Daoy (cell line): ENCODE data around the gene STX16. TPM values are rescaled to one million over a fixed set of nuclear protein-coding genes. Genes with fewer than 3 reads are reported as not detected.

Experiments
- DNase-seq: peaks from one replicate; pipeline ENCODE4 v3.0.0-alpha.2; 2015; ENCODE audit warnings: low read depth
- total RNA-seq: library from RNA; depleted of rRNA; stranded (reverse); fragments of >200 nt; shearing (Covaris generic); gene quantifications from 2 replicates; pipeline ENCODE4 v1.2.3, GENCODE V29; 2014

STX16 gene
- total RNA-seq, 1 experiment from 2014 or later = 12.1 TPM

- DNase-seq = no peak
Measured at GRCh38 chr20:58709703-58710039, 58.6 kb downstream of the STX16 start.

GRCh38 chr20:58710481-58711265 is 59.6 kb downstream of the STX16 start:
- no peak for DNase-seq

DNA sequence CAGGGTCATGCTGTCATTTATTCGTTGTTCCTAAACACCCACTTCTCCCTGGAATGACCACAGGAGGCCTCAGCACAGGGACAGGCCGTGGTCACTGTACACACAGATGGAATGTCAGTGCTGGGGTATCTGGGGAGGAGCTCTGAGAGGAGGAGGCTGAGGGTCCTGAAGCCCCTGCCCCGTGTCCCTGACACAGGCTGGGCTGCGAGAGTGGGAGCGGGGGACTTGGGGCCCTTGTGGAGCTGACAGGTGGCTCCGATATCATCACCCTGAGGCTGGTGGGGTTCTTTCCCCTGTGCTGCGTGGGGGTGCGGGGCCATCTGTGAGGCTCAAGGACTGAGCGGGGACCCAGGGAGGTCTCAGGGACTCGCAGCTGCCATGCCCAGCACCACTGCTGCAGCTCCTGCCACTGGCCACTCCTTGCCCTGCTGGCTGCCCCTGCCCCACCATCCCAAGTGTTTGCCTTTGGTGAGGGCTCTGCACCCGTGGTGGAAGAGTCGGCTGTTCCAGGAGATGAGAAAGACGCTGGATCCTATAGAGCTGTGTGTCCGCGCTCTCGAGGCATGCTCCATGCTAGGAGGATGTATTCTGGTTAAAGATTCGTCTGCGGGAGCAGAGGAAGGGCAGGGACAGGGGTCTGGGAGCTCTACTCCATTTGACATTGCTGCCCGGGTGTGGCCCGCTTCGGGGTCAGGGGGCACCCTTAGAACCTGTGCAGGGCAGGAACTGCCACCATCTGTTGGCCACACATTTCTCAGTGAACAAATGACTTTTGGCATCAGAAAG is 60.4 kb downstream of the STX16 start:
- no peak for DNase-seq

GRCh38 chr20:58712151-58712791 is 61.2 kb downstream of the STX16 start:
- no peak for DNase-seq

- DNase-seq = no peak
Measured at GRCh38 chr20:58712806-58713731, 62.0 kb downstream of the STX16 start.

GRCh38 chr20:58713801-58714339 is 62.8 kb downstream of the STX16 start:
- DNase-seq = no peak

DNA sequence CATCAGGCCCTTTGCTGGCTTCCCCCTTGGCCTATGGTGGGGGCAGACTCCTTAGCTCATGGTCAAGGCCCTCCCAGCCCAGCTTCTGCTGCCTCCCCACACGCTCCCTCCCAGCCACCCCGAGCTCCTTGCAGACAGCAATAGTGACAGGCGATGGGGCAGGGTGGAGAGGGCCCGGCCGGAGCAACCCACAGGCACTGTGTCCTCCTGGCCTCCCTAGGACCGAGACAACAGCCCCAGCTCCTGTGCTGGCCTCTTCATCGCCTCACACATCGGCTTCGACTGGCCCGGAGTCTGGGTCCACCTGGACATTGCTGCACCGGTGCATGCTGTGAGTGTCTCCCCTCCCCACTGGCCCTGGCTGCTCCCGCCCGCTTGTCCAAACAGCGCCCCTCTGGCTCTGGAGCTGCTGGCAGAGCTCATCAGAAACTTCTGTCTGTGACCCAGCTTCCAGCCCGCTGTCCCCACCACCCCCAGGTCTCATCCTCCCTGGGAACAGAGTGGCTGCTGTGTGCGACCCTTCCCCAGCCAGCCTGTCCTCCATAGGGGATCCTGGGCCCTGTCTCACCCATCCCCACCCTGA is 63.3 kb downstream of the STX16 start:
- no peak for DNase-seq

DNA sequence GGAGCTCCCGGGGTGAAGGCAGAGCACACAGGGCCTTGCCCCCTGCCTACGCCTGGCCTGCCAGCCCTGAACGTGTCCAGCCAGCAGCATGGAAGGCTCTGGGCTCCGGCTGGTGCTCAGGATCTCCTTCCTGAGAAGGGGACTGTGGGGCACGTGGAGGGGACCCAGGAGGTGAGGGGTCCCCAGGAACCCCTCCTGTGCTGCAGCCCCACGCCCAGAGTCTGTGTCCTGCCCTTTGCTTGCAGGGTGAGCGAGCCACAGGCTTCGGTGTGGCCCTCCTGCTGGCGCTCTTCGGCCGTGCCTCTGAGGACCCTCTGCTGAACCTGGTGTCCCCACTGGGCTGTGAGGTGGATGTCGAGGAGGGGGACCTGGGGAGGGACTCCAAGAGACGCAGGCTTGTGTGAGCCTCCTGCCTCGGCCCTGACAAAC is 63.9 kb downstream of the STX16 start:
- no peak for DNase-seq

- DNase-seq = no peak
Measured at GRCh38 chr20:58715391-58715800, 64.3 kb downstream of the STX16 start.

GRCh38 chr20:58715801-58716475 is 64.9 kb downstream of the STX16 start:
- no peak for DNase-seq

DNA sequence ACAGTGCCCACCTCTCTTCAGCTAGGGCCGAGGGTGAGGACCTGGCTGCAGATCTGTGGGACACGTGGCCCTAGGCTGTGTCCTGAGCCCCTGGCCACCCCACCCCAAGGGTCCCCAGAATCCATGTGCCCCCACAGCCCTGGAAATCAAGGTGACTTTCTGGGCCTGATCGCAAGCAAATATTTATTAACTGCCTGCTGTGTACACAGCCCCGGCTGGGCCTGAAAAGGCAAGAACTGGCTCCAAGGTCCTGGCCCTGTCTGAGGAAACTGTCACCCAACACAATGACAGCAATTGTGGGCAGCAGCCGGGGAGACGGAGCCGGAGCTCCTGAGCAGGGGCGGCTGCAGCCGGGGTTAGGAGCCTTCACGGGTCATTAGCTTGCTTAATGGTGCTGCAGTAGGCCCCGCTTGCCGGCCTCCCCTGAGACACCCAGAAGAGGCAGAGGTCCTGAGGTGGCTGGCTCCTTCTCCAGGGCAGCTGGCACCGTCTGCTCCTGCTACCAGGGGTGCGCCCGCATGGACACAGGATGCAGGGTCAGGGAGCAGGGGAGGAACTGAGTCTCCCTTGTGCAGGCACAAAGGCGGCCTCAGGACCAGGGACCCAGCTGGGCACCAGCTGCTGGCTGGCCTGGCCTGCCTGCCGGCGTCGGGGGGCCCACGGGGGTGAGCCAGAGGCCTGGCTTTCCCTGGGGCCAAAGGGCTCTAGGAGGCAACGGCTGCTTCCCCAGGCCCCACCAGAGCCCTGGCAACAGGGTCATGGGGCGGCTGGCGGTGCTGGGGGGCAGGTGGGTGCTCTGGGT is 65.6 kb downstream of the STX16 start:
- no peak for DNase-seq

- no peak for DNase-seq
Measured at GRCh38 chr20:58717278-58718091, 66.4 kb downstream of the STX16 start.

GRCh38 chr20:58718121-58718563 is 67.1 kb downstream of the STX16 start:
- DNase-seq = no peak

- no peak for DNase-seq
Measured at GRCh38 chr20:58718729-58719128, 67.6 kb downstream of the STX16 start.

DNA sequence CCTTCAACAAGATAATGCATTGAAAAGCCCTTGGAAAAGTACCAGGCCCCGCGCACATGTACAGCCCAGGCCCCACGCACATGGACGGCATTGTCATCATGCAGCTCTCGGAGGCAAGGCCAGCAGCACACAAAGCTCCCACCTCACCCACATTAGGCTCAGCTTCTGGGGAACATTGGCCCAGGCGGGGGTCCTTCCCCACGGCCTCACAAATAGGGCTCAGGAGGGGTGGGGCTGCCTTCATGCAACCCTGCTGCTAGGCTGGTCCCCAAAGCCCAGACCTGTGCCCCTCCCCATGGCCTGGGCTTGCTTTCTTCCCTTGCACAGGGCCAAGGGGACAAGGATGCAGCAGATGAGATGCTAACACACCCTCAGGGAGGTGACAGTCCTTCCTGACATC is 68.2 kb downstream of the STX16 start:
- no peak for DNase-seq

- no peak for DNase-seq
Measured at GRCh38 chr20:58719971-58720371, 68.9 kb downstream of the STX16 start.

GRCh38 chr20:58720890-58721289 is 69.8 kb downstream of the STX16 start:
- no peak for DNase-seq

- no peak for DNase-seq
Measured at GRCh38 chr20:58721951-58722778, 71.1 kb downstream of the STX16 start.
